GM20431 (cell line): ENCODE results near the gene INTS2.
"Not testable (repeated sequence)": the region's sequence is repeated elsewhere in the genome, so short reads cannot be mapped to it uniquely, and the experiment has no call there.

Experiments used
- in situ Hi-C: fragments of 300-500 bp; cut with MseI, MboI; formaldehyde crosslinking; loops from one replicate; pipeline ENCODE4 v1.15.0; 2020; ENCODE audit warnings: low sequenced_read_pairs; ENCODE audit not compliant: unreplicated experiment

Gene INTS2

GRCh38 chr17:61927208-61928100, at the start of gene INTS2:
TSS of gene INTS2 (minus strand) at chr17:61927982. CDS start at chr17:61926644, 1,338 bp downstream.
- in situ Hi-C loops = no loop called here

GRCh38 chr17:61974115-61974514, 46.3 kb upstream of the INTS2 start:
- in situ Hi-C loops = no loop called here

- in situ Hi-C loops = no loop called here
Observed at GRCh38 chr17:61972311-61972710, 44.5 kb upstream of the INTS2 start.

- in situ Hi-C loops = no loop called here
Observed at GRCh38 chr17:61970030-61970429, 42.2 kb upstream of the INTS2 start.

GRCh38 chr17:61968757-61969156, 41.0 kb upstream of the INTS2 start:
- in situ Hi-C loops = no loop called here

- in situ Hi-C loops = no loop called here
Observed at GRCh38 chr17:61967729-61968128, 39.9 kb upstream of the INTS2 start.

- in situ Hi-C loops = no loop called here
Observed at GRCh38 chr17:61966191-61966590, 38.4 kb upstream of the INTS2 start.

GRCh38 chr17:61955619-61956018, 27.8 kb upstream of the INTS2 start:
- in situ Hi-C loops = no loop called here

- in situ Hi-C loops = no loop called here
Observed at GRCh38 chr17:61947367-61948078, 19.7 kb upstream of the INTS2 start.

- in situ Hi-C loops = no loop called here
Observed at GRCh38 chr17:61946359-61946758, 18.6 kb upstream of the INTS2 start.

- in situ Hi-C loops = no loop called here
Observed at GRCh38 chr17:61943117-61943516, 15.3 kb upstream of the INTS2 start.

- in situ Hi-C loops = no loop called here
Observed at GRCh38 chr17:61942085-61942484, 14.3 kb upstream of the INTS2 start.

GRCh38 chr17:61928101-61928436, 287 bp upstream of the INTS2 start:
- in situ Hi-C loops = no loop called here

GRCh38 chr17:61926826-61927207, 965 bp downstream of the INTS2 start:
- in situ Hi-C loops = no loop called here

- in situ Hi-C loops = not testable (repeated sequence)
Observed at GRCh38 chr17:61915162-61915561, 12.6 kb downstream of the INTS2 start.

- in situ Hi-C loops = no loop called here
Observed at GRCh38 chr17:61908292-61909037, 19.3 kb downstream of the INTS2 start.

GRCh38 chr17:61907361-61907760, 20.4 kb downstream of the INTS2 start:
- in situ Hi-C loops = no loop called here

GRCh38 chr17:61904094-61904710, 23.6 kb downstream of the INTS2 start:
- in situ Hi-C loops = no loop called here

- in situ Hi-C loops = no loop called here
Observed at GRCh38 chr17:61903251-61903650, 24.5 kb downstream of the INTS2 start.

GRCh38 chr17:61897548-61898180, 30.1 kb downstream of the INTS2 start:
- in situ Hi-C loops = no loop called here
